HepG2 (cell line): ENCODE results near the gene HAUS1. TPM values are rescaled to one million over a fixed set of nuclear protein-coding genes. Genes with fewer than 3 reads are reported as not detected.

Experiments used
- ATAC-seq: fragments of 200-7000 bp; cut with Tn5 transposase; 3 replicates; pipeline ENCODE4 v1.9.1; 2020; ENCODE audit warnings: mild to moderate bottlenecking, moderate library complexity
- BruUV-seq: library from RNA; stranded (reverse); fragments of 400-500 nt; replicated peaks from 2 replicates; lab custom pipeline; 2021; lab: Mats Ljungman, UMichigan
- CTCF ChIA-PET: fragments of 300-600 bp; formaldehyde crosslinking; extraction: SDS; loops from one replicate; lab custom pipeline; 2021; ENCODE audit warnings: low total read pairs, inconsistent platforms, low intra/inter-chr PET ratio; lab: Yijun Ruan, JAX
- POLR2A ChIA-PET: fragments of 350-600 bp; sonication (Branson Sonifier 250); formaldehyde crosslinking; loops from one replicate; lab custom pipeline; 2020; ENCODE audit warnings: antibody characterized with exemption, inconsistent platforms; lab: Yijun Ruan, JAX
- DNase-seq: peaks from one replicate; pipeline ENCODE4 v3.0.0-alpha.2; 2015; ENCODE audit warnings: low spot score
- FAIRE-seq: peaks from 3 replicates; lab custom pipeline; 2011; peaks lifted over from hg19 to GRCh38; lab: Jason Lieb, UNC
- H2AFZ ChIP-seq: one replicate; pipeline ENCODE4 v1.6.1; 2011; ENCODE audit warnings: low read length, inconsistent platforms
- H3K27ac ChIP-seq: fragments of 300-600 bp; 3 replicates; pipeline ENCODE4 v1.8.0; 2011; ENCODE audit warnings: mixed run types, mild to moderate bottlenecking, mixed read lengths, low read length, inconsistent platforms; ENCODE audit not compliant: insufficient read depth; ENCODE audit errors: extremely low read length
- H3K27me3 ChIP-seq, 2 experiments: fragments of 200-600 bp in 1 of 2; 2 replicates in 1 of 2; 3 replicates in 1 of 2; pipeline versions ENCODE4 v1.6.0 to v1.8.0; 2011; ENCODE audit warnings: low read length in 2 of 2, mild to moderate bottlenecking in 2 of 2, moderate library complexity in 2 of 2, inconsistent platforms in 1 of 2; ENCODE audit not compliant: insufficient read depth in 2 of 2, control insufficient read depth in 1 of 2
- H3K36me3 ChIP-seq, 2 experiments: fragments of 200-600 bp in 1 of 2; replicated peaks in 1 of 2; 2 replicates in 1 of 2; 3 replicates in 1 of 2; pipeline versions ENCODE4 v1.5.1 to v1.8.0; 2011; ENCODE audit warnings: low read length in 2 of 2, inconsistent platforms in 1 of 2; ENCODE audit not compliant: insufficient read depth in 2 of 2, control insufficient read depth in 1 of 2
- H3K4me1 ChIP-seq: 2 replicates; pipeline ENCODE4 v1.5.1; 2012; ENCODE audit warnings: low read length, inconsistent platforms; ENCODE audit not compliant: insufficient read depth
- H3K4me2 ChIP-seq: 2 replicates; pipeline ENCODE4 v1.6.0; 2011; ENCODE audit warnings: low read depth, low read length, inconsistent platforms
- H3K4me3 ChIP-seq, 3 experiments: fragments of 200-600 bp in 1 of 3; sonication (generic), shearing (Covaris generic) in 1 of 3; replicated peaks in 1 of 3; 2 replicates each; pipeline ENCODE4 v1.5.1; 2011 to 2016; ENCODE audit warnings: low read length in 3 of 3, inconsistent platforms in 2 of 3, low read depth in 2 of 3, mild to moderate bottlenecking in 2 of 3, control low read depth in 1 of 3, mixed read lengths in 1 of 3; ENCODE audit not compliant: insufficient read depth in 1 of 3
- H3K79me2 ChIP-seq: one replicate; pipeline ENCODE4 v1.6.1; 2011; ENCODE audit warnings: low read length, inconsistent platforms; ENCODE audit not compliant: insufficient read depth
- H3K9ac ChIP-seq: 2 replicates; pipeline ENCODE4 v1.6.0; 2011; ENCODE audit warnings: mild to moderate bottlenecking, low read depth, low read length, inconsistent platforms; ENCODE audit not compliant: insufficient read depth
- H3K9me3 ChIP-seq: 2 replicates; pipeline ENCODE4 v1.5.1; 2012; ENCODE audit warnings: mild to moderate bottlenecking, low read length
- H4K20me1 ChIP-seq: 2 replicates; pipeline ENCODE4 v1.6.0; 2011; ENCODE audit warnings: inconsistent platforms, mild to moderate bottlenecking, low read length, moderate library complexity; ENCODE audit not compliant: insufficient read depth
- ATF5 ChIP-seq: sonication (generic); formaldehyde crosslinking; IDR thresholded peaks from 2 replicates; pipeline ENCODE4 v1.4.0; 2020; ENCODE audit warnings: mild to moderate bottlenecking, low read depth, missing genetic modification reagents
- CBX5 ChIP-seq: sonication (generic); formaldehyde crosslinking; IDR thresholded peaks from 2 replicates; pipeline ENCODE4 v1.4.0; 2020; ENCODE audit warnings: missing genetic modification reagents, borderline replicate concordance
- CENPX ChIP-seq: sonication (generic); formaldehyde crosslinking; IDR thresholded peaks from 2 replicates; pipeline ENCODE4 v1.9.0; 2021; ENCODE audit warnings: mild to moderate bottlenecking, missing genetic modification reagents, moderate library complexity
- FLYWCH1 ChIP-seq: sonication (generic); formaldehyde crosslinking; IDR thresholded peaks from 2 replicates; pipeline ENCODE4 v1.8.1; 2023; ENCODE audit warnings: mild to moderate bottlenecking, missing genetic modification reagents
- KDM4B ChIP-seq: sonication (generic); formaldehyde crosslinking; IDR thresholded peaks from 2 replicates; pipeline ENCODE4 v1.4.0; 2020; ENCODE audit warnings: missing genetic modification reagents
- MTA1 ChIP-seq: sonication (generic); formaldehyde crosslinking; IDR thresholded peaks from 2 replicates; pipeline ENCODE4 v1.4.0; 2020; ENCODE audit warnings: missing genetic modification reagents, mild to moderate bottlenecking, borderline replicate concordance
- RFX3 ChIP-seq: IDR thresholded peaks from 2 replicates; pipeline ENCODE4 v1.6.1; 2016; ENCODE audit warnings: missing biosample characterization, missing genetic modification reagents
- SAFB2 ChIP-seq: sonication (generic); formaldehyde crosslinking; IDR thresholded peaks from 2 replicates; pipeline ENCODE4 v1.5.1; 2020; ENCODE audit warnings: missing genetic modification reagents, low read depth, mild to moderate bottlenecking, borderline replicate concordance
- SRY ChIP-seq: sonication (generic); formaldehyde crosslinking; IDR thresholded peaks from 2 replicates; pipeline ENCODE4 v1.8.0; 2022; ENCODE audit warnings: mild to moderate bottlenecking, missing genetic modification reagents
- ZNF260 ChIP-seq: sonication (generic); formaldehyde crosslinking; IDR thresholded peaks from 2 replicates; pipeline ENCODE4 v1.4.0; 2020; ENCODE audit warnings: missing genetic modification reagents, low read depth, mild to moderate bottlenecking, borderline replicate concordance
- ZNF775 ChIP-seq: sonication (generic); formaldehyde crosslinking; IDR thresholded peaks from 2 replicates; pipeline ENCODE4 v1.4.0; 2020; ENCODE audit warnings: missing genetic modification reagents, mild to moderate bottlenecking, moderate library complexity, borderline replicate concordance
- ZUFSP ChIP-seq: sonication (generic); formaldehyde crosslinking; IDR thresholded peaks from 2 replicates; pipeline ENCODE4 v1.9.0; 2021; ENCODE audit warnings: missing genetic modification reagents, mild to moderate bottlenecking, borderline replicate concordance
- WGBS: methylation state at CpG from one replicate; pipeline ENCODE4 v1.1.6; 2017; ENCODE audit warnings: low lambda C conversion rate; 5-methylcytosine and 5-hydroxymethylcytosine counted together
- in situ Hi-C: cut with HindIII; loops from 2 replicates; pipeline ENCODE4 v1.10.0; 2017; ENCODE audit warnings: low pct_unique_long_range_greater_than_20kb; ENCODE audit not compliant: extremely low pct_ligation_motif_present
- intact Hi-C: fragments of 100-400 bp; cut with micrococcal nuclease; formaldehyde crosslinking; loops from one replicate; pipeline ENCODE4 v1.10.0; 2022; ENCODE audit not compliant: unreplicated experiment
- polyA plus RNA-seq, 8 experiments: library from polyadenylated mRNA; depleted of rRNA in 3 of 8; stranded (reverse) in 7 of 8; unstranded in 1 of 8; fragments of >200 nt; fragmentation: Illumina TruSeq in 4 of 8; extraction: Trizol in 4 of 8; gene quantifications; 2 replicates each; pipeline versions ENCODE4 v1.2.1 to v1.2.3, GENCODE V29; 2011 to 2016; ENCODE audit warnings: low read depth in 4 of 8, missing spikeins in 1 of 8, mixed read lengths in 1 of 8; ENCODE audit not compliant: insufficient read depth in 1 of 8
- total RNA-seq, 5 experiments: library from RNA; depleted of rRNA; stranded (reverse); fragments of >200 nt; fragmentation: Illumina TruSeq; extraction: Trizol; gene quantifications; 2 replicates each; pipeline ENCODE4 v1.2.3, GENCODE V29; 2016; ENCODE audit warnings: low read depth in 1 of 5
- TF ChIP-seq, protein P1 (sequence below): sonication (generic); formaldehyde crosslinking; conservative IDR thresholded peaks from 2 replicates; pipeline ENCODE4 v1.4.0; 2020; ENCODE audit warnings: missing genetic modification reagents

HAUS1 gene
- total and polyA plus RNA-seq, 2 of the 13 experiments (the other 11 are each of a cell fraction or from before 2014, with no cell fraction given), result 20.6 to 59.2 TPM

DNA sequence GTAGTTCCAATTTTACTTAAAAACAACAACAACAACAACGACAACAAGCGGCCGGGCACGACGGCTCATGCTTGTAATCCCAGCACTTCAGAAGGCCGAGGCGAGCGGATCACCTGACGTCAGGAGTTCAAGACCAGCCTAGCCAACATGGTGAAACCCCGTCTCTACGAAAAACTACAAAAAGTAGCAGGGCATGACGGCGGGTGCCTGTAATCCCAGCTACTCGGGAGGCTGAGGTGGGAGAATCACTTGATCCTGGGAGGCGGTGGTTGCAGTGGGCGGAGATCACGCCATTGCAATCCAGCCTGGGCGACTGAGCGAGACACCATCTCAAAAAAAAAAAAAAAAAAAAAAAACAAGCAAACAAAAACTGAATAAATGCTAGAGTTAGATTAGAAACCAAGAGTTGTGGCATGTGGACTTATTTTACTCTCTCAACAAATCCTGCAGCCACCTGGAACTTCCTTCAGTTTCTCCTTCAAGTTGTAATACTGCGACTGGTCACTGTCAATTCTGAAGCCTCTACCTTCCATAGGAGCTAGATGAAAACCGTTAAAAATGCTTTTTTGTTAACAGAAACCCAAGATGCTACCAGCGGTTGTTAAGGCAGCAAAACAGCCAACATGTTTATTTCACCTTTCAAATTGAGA is 7.4 kb upstream of the HAUS1 start (continued):
- TF ChIP-seq, protein P1, sequence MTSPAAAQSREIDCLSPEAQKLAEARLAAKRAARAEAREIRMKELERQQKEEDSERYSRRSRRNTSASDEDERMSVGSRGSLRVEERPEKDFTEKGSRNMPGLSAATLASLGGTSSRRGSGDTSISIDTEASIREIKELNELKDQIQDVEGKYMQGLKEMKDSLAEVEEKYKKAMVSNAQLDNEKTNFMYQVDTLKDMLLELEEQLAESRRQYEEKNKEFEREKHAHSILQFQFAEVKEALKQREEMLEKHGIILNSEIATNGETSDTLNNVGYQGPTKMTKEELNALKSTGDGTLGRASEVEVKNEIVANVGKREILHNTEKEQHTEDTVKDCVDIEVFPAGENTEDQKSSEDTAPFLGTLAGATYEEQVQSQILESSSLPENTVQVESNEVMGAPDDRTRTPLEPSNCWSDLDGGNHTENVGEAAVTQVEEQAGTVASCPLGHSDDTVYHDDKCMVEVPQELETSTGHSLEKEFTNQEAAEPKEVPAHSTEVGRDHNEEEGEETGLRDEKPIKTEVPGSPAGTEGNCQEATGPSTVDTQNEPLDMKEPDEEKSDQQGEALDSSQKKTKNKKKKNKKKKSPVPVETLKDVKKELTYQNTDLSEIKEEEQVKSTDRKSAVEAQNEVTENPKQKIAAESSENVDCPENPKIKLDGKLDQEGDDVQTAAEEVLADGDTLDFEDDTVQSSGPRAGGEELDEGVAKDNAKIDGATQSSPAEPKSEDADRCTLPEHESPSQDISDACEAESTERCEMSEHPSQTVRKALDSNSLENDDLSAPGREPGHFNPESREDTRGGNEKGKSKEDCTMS (CRISPR knock-in tag), result no peak
- TF ChIP-seq SRY (CRISPR knock-in tag) (0 out of 2 replicates have a peak, but pooled peaks have one; percentile 26), FLYWCH1 (CRISPR knock-in tag) (no peak), ZNF260 (CRISPR knock-in tag) (no peak), RFX3 (CRISPR knock-in tag) (no peak), KDM4B (CRISPR knock-in tag) (no peak), SAFB2 (no peak)

- ATAC-seq (peak; percentile 5; the same call in 2 of the 3 replicates), FAIRE-seq (no peak), DNase-seq (no peak)
- Histone ChIP-seq H3K4me2 (peak overlapping the region; percentile 75), H3K27me3 (no peaks in the 10 kb centered on the region; a peak in 1 of 5 replicates), H2AFZ (no peak overlapping the region), H4K20me1 (peaks cover 17% of the 10 kb centered on the region; the same call in 1 of the 2 replicates), H3K9me3 (no peaks in the 10 kb centered on the region), H3K4me1 (peaks cover 36% of the 10 kb centered on the region), H3K9ac (peak overlapping the region; percentile 96), H3K27ac (peak overlapping the region; percentile 94), H3K79me2 (peaks cover 52% of the 10 kb centered on the region), H3K4me3 (peak overlapping the region; percentile 91 to 98 (median 95)), H3K36me3 (peaks cover 1 to 22% of the 10 kb centered on the region in 2 experiments)
- WGBS, result 0% methylated on average over 8 of the region's 8 CpGs
- CTCF ChIA-PET, result no interaction called here
- POLR2A ChIA-PET, result interaction anchor here (0.9 to 2.0 kb wide), 3 partner anchors 15 to 24 kb away, joined by 3 to 15 read pairs (median 5); no protein-coding TSS in a partner anchor
- in situ Hi-C loops, result no loop called here
- intact Hi-C loops, result no loop called here
- BruUV-seq, result no TSS peak
- TF ChIP-seq ZUFSP (CRISPR knock-in tag), result no peak
- TF ChIP-seq ZNF775, result no peak
- no peak for TF ChIP-seq CENPX
- TF ChIP-seq CBX5, result no peak
- TF ChIP-seq MTA1 (CRISPR knock-in tag), result no peak
- TF ChIP-seq ATF5, result peak; percentile 7; the same call in 1 of the 2 replicates
Observed at GRCh38 chr18:46097431-46097800, 6.8 kb upstream of the HAUS1 start.
